Fibroblast of lung (primary cell): ENCODE measurements around the gene DNAJA1.

ENCODE experiments used
- CTCF ChIP-seq, 2 donors: IDR thresholded peaks in 1 of 2; conservative IDR thresholded peaks in 1 of 2; 1 replicate in 1 of 2; 2 replicates in 1 of 2; pipeline ENCODE4 v1.5.1; 2011 to 2012; ENCODE audit warnings: low read length in 2 of 2, control low read depth in 1 of 2, inconsistent platforms in 1 of 2, low read depth in 1 of 2, mild to moderate bottlenecking in 1 of 2
- EZH2 ChIP-seq: IDR thresholded peaks from 2 replicates; pipeline ENCODE4 v1.5.1; 2012; ENCODE audit warnings: low read length, control low read depth, mild to moderate bottlenecking; ENCODE audit errors: missing control alignments

DNA sequence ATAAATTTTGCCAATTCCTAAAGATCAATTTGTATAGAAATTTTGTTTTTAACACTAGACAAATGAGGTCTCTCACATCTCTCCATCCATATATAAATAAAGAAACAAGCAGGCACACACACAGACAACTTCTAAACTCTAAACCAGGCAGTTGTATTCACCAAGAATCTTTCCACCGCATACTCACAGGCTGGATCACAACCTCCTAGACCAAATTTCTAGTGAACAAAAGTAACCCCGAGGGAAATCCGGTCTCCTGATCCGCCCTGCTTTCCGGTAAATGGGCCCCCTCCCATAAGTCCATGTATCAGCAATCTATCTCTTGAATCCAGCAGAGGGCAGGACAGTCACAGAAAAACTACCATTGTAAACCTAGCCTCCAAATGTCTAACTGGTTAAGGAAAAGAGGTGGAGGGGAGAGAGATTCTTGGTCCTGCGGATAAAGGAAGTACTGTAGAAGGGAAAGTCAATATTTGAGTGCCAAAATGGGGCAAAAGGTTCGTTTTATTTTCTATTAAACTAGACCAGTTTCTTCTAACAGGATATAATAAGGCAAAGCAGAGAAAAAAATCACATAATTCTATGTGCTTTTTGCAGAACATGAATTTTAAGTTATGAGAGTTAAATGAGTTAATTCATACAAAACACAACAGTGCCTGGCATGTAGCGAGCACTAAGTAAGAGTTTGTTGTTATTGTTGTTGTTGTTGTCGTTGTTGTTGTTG lies 56.2 kb downstream of the DNAJA1 start:
- peak; percentile 73 to 82 for TF ChIP-seq CTCF (conservative IDR thresholded peaks at IDR 0.05 in 1 of 2, IDR thresholded peaks at IDR 0.05 in 1 of 2; ENCODE audit: low read depth in 1 of 2, low read length in 2 of 2)
- no peak for TF ChIP-seq EZH2
